GM12875 (cell line): Measurements from ENCODE around the gene FAM114A2.
A peak's percentile ranks its signal among the peaks of the same experiment; 100 is the strongest.

ENCODE experiments used
- H3K4me3 ChIP-seq: one replicate; pipeline ENCODE4 v1.5.1; 2011; ENCODE audit warnings: low read depth, low read length, control low read depth
- TF ChIP-seq, protein P1 (sequence below): IDR thresholded peaks from 2 replicates; pipeline ENCODE4 v1.5.1; 2011; ENCODE audit warnings: low read depth, mild to moderate bottlenecking, control low read depth, inconsistent platforms, low read length, moderate library complexity, borderline replicate concordance; ENCODE audit not compliant: insufficient read depth

FAM114A2 gene

DNA sequence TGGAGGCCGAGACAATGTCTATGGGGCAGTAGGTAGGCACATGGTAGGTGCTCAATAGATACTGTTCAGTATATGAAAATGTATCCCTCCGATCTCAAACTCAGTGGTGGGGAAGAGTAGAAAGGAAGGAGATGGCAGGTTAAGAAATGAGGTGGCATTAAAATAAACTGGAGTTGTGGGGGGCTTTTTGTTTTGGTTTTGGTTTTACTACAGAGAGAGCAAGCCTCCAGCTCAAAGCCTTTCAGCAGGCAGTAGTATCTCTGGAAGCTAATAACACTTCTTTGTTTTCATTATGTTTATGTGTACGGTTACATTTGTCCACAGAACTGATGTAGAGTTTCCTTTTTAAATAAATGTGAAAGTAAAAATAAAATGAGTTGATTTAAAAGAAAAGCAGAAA, 8.6 kb upstream of the FAM114A2 start:
- TF ChIP-seq, protein P1, sequence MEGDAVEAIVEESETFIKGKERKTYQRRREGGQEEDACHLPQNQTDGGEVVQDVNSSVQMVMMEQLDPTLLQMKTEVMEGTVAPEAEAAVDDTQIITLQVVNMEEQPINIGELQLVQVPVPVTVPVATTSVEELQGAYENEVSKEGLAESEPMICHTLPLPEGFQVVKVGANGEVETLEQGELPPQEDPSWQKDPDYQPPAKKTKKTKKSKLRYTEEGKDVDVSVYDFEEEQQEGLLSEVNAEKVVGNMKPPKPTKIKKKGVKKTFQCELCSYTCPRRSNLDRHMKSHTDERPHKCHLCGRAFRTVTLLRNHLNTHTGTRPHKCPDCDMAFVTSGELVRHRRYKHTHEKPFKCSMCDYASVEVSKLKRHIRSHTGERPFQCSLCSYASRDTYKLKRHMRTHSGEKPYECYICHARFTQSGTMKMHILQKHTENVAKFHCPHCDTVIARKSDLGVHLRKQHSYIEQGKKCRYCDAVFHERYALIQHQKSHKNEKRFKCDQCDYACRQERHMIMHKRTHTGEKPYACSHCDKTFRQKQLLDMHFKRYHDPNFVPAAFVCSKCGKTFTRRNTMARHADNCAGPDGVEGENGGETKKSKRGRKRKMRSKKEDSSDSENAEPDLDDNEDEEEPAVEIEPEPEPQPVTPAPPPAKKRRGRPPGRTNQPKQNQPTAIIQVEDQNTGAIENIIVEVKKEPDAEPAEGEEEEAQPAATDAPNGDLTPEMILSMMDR = no peak
- no peak overlapping the region for H3K4me3 ChIP-seq

DNA sequence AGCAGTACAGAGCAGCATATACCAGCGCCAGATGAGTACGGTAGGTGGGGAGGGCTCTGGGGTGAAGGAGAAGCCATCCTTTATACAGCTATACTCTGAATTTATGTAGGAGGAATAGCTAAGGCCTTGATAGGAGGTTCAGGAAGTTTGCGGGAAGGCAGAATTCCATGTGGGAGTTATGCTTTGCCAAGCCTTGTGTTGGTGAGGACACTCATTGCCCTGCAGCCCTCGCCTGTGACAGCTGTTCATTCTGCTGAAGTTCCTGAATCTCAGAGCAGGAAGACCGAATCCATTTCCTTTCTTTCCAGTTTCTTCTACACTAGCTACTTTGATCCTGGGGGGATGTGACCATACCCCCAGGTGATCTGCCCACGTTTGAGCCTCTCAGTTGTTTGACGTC, 7.8 kb upstream of the FAM114A2 start:
- TF ChIP-seq, protein P1 = no peak
- H3K4me3 ChIP-seq = no peak overlapping the region

DNA sequence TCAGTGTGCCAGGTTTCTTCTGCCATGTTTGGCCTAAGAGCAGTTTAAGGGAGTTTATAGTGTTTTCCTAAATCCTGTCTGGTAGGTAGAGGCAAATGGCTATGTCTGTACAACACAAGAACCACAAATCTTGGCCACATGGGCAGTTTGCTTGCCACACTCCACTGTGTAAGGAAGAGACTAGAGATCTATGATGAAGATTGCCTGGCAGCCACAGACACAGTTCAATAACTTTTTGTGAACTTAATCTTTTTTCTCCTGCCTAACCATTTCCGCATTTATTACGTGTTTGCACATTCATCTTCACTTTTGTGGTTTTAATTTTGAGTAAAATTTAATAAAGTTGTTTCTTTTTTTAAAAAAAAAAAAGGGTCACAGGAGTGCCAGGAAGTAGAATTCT, 5.9 kb upstream of the FAM114A2 start:
- H3K4me3 ChIP-seq = no peak overlapping the region
- TF ChIP-seq, protein P1 = no peak

DNA sequence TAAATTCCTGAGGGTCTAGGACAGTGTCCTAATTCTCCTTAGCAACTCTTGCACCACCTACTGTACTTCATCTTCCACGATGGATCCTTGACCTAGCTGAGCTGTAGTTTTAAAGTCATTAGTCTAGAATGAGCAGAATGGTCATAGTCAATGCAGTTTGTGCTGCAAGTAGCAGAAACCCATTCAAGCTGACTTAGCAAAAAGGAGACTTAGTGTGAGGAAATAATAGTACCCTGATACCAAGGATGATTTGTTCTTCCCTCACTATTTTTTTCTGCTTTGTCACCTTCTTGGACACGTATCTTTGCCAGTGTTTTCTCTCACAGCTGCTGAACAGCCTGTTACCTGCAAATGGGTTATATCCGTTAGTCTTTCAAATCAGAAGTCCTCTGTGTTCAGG, 5.4 kb upstream of the FAM114A2 start:
- TF ChIP-seq, protein P1 = no peak
- H3K4me3 ChIP-seq = no peak overlapping the region

DNA sequence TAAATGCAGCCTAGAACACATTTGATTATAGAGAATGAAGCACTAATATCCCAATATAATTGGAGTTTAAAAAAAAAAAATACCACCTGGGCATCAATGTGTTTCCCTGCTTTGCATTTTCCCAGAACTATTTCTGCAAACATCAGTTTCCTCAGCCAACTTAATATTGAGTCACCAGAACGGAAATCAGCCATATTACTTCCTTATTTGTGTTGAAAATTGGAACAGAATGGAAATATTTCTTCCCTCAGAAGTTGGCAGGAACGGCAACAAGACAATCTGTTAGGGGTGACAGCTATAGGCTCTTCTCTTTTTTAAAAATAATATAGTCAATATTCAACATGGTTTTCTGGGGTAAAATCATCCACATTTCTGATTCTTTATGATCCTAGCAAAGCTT, 4.1 kb upstream of the FAM114A2 start:
- no peak overlapping the region for H3K4me3 ChIP-seq
- TF ChIP-seq, protein P1 = no peak

DNA sequence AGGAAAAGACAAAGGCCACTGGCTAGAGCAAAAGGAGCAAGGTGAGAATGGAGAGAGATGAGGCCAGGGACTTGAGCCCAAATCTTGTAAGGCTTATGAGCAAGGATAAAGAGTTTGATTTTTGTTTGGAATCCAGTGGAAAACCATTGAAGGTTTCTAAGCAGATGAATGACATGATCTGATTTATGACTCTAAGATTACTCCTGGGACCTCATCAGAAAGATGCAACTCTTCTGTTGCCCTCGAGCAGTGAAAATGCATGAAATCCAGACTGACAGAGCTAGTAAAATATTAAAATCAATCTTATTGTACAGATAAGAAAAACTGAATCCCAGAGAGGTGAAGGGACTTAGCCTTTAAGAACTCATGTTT, 734 bp upstream of the FAM114A2 start:
- TF ChIP-seq, protein P1 = no peak

DNA sequence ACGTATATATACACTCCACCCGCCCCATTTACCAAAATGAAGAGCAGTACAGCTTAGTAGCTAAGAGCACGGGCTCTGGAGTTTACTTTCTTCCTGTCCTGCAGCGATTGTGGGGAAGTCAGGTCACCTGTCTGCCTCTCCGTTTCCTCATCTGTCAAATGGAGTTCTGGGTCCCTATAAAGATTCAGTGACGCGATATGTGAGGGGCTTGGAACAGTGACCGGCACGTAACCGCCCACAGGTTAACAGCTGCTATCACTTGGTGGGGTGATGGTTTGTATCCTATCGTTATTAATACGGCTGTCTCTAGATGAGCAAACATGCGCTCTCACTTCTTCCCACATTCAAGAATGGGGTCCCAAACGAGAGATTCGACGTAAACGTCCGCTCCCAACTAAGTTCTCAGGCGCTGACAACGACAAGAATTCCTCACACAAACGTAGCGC, 426 bp downstream of the FAM114A2 start:
- TF ChIP-seq, protein P1 = no peak

More for the DNA sequence above, 734 bp upstream of the FAM114A2 start:
- peak overlapping the region; percentile 81 for H3K4me3 ChIP-seq

More for the DNA sequence above, 426 bp downstream of the FAM114A2 start:
- H3K4me3 ChIP-seq = peak overlapping the region; percentile 81
